DND-41 (cell line): ENCODE measurements around the gene IMPDH1.

Experiments used
- ATAC-seq: fragments of 200-7000 bp; cut with Tn5 transposase; 3 replicates; pipeline ENCODE4 v1.9.1; 2021; ENCODE audit warnings: low read depth; ENCODE audit not compliant: insufficient read depth
- DNase-seq: peaks from one replicate; pipeline ENCODE4 v3.0.0-alpha.2; 2020
- H2AFZ ChIP-seq: 2 replicates; pipeline ENCODE4 v1.6.0; 2012; ENCODE audit warnings: low read depth, low read length
- H3K27ac ChIP-seq: 2 replicates; pipeline ENCODE4 v1.5.1; 2012; ENCODE audit warnings: low read length, inconsistent platforms
- H3K27me3 ChIP-seq: fragments of 200-600 bp; sonication (generic); 2 replicates; pipeline ENCODE4 v1.6.0; 2012; ENCODE audit warnings: low read length, mild to moderate bottlenecking, inconsistent platforms; ENCODE audit not compliant: insufficient read depth, poor library complexity
- H3K36me3 ChIP-seq: 2 replicates; pipeline ENCODE4 v1.5.1; 2012; ENCODE audit warnings: low read length, inconsistent platforms; ENCODE audit not compliant: insufficient read depth
- H3K4me1 ChIP-seq: 2 replicates; pipeline ENCODE4 v1.5.1; 2012; ENCODE audit warnings: mild to moderate bottlenecking, low read length; ENCODE audit not compliant: insufficient read depth
- H3K4me2 ChIP-seq: 2 replicates; pipeline ENCODE4 v1.6.0; 2012; ENCODE audit warnings: mild to moderate bottlenecking, moderate library complexity, low read length, inconsistent platforms; ENCODE audit not compliant: insufficient read depth
- H3K4me3 ChIP-seq, 2 experiments: fragments of 200-600 bp in 1 of 2; shearing (Covaris generic) in 1 of 2; 2 replicates each; pipeline ENCODE4 v1.5.1; 2012 to 2016; ENCODE audit warnings: inconsistent platforms in 2 of 2, low read length in 2 of 2, mild to moderate bottlenecking in 2 of 2, low read depth in 1 of 2, moderate library complexity in 1 of 2
- H3K79me2 ChIP-seq: 2 replicates; pipeline ENCODE4 v1.6.0; 2012; ENCODE audit warnings: low read length, inconsistent platforms; ENCODE audit not compliant: insufficient read depth
- H3K9ac ChIP-seq: 2 replicates; pipeline ENCODE4 v1.6.0; 2012; ENCODE audit warnings: low read depth, mild to moderate bottlenecking, inconsistent platforms, low read length, moderate library complexity
- H3K9me3 ChIP-seq: 2 replicates; pipeline ENCODE4 v1.5.1; 2012; ENCODE audit warnings: low read length, moderate library complexity, mild to moderate bottlenecking, inconsistent platforms; ENCODE audit not compliant: insufficient read depth, severe bottlenecking
- H4K20me1 ChIP-seq: 2 replicates; pipeline ENCODE4 v1.6.0; 2012; ENCODE audit warnings: low read length; ENCODE audit not compliant: insufficient read depth
- CTCF ChIP-seq: IDR thresholded peaks from 2 replicates; pipeline ENCODE4 v1.5.1; 2012; ENCODE audit warnings: borderline replicate concordance, low read length, moderate library complexity, mild to moderate bottlenecking; ENCODE audit not compliant: poor library complexity, severe bottlenecking; ENCODE audit errors: extremely low read depth
- EZH2 ChIP-seq: IDR thresholded peaks from 3 replicates; pipeline ENCODE4 v1.6.1; 2012; ENCODE audit warnings: borderline replicate concordance, low read depth, mild to moderate bottlenecking, moderate library complexity, low read length, inconsistent platforms; ENCODE audit not compliant: severe bottlenecking

IMPDH1 gene

GRCh38 chr7:128434413-128435326 lies 24.9 kb upstream of the IMPDH1 start:
- Histone ChIP-seq H3K4me3 (no peak overlapping the region), H3K27me3 (peaks cover 42% of the 10 kb centered on the region), H3K9me3 (no peaks in the 10 kb centered on the region), H3K36me3 (no peaks in the 10 kb centered on the region), H2AFZ (no peak overlapping the region), H3K9ac (no peak overlapping the region), H4K20me1 (no peaks in the 10 kb centered on the region), H3K27ac (no peak overlapping the region), H3K79me2 (no peaks in the 10 kb centered on the region), H3K4me1 (no peaks in the 10 kb centered on the region), H3K4me2 (no peak overlapping the region)
- no peak for ATAC-seq
- no peak for TF ChIP-seq EZH2
- no peak for TF ChIP-seq CTCF
- DNase-seq = no peak

GRCh38 chr7:128431754-128432153 lies 22.0 kb upstream of the IMPDH1 start:
- no peaks in the 10 kb centered on the region for H3K4me1 ChIP-seq
- peaks cover 36% of the 10 kb centered on the region for H3K27me3 ChIP-seq
- ATAC-seq = no peak
- no peak overlapping the region for H3K4me3 ChIP-seq
- H3K9ac ChIP-seq = no peak overlapping the region
- H3K79me2 ChIP-seq = no peaks in the 10 kb centered on the region
- no peaks in the 10 kb centered on the region for H3K36me3 ChIP-seq
- no peak overlapping the region for H3K27ac ChIP-seq
- H3K4me2 ChIP-seq = no peak overlapping the region
- DNase-seq = no peak
- H3K9me3 ChIP-seq = no peaks in the 10 kb centered on the region
- TF ChIP-seq CTCF = no peak
- TF ChIP-seq EZH2 = no peak
- no peaks in the 10 kb centered on the region for H4K20me1 ChIP-seq
- no peak overlapping the region for H2AFZ ChIP-seq

- H3K36me3 ChIP-seq = no peaks in the 10 kb centered on the region
- H4K20me1 ChIP-seq = no peaks in the 10 kb centered on the region
- no peak for ATAC-seq
- TF ChIP-seq EZH2 (no peak), CTCF (no peak)
- no peaks in the 10 kb centered on the region for H3K79me2 ChIP-seq
- no peaks in the 10 kb centered on the region for H3K9me3 ChIP-seq
- no peak overlapping the region for H3K4me2 ChIP-seq
- H3K9ac ChIP-seq = no peak overlapping the region
- no peak overlapping the region for H3K4me3 ChIP-seq
- H2AFZ ChIP-seq = no peak overlapping the region
- DNase-seq = no peak
- H3K27me3 ChIP-seq = peaks cover 36% of the 10 kb centered on the region
- H3K27ac ChIP-seq = no peak overlapping the region
- H3K4me1 ChIP-seq = no peaks in the 10 kb centered on the region
Observed at GRCh38 chr7:128431221-128431620, 21.4 kb upstream of the IMPDH1 start.
